Ishikawa (cell line): ENCODE results near the gene NRG2.

Experiments
- FOXM1 ChIP-seq: IDR thresholded peaks from 2 replicates; pipeline ENCODE4 v1.6.1; 2012; ENCODE audit warnings: low read depth, borderline replicate concordance
- RAD21 ChIP-seq: IDR thresholded peaks from 2 replicates; pipeline ENCODE4 v1.6.1; 2012; ENCODE audit warnings: low read depth
- TAF1 ChIP-seq: IDR thresholded peaks from 2 replicates; pipeline ENCODE4 v1.6.1; 2012; ENCODE audit warnings: low read depth, mild to moderate bottlenecking
- TCF12 ChIP-seq: IDR thresholded peaks from 2 replicates; pipeline ENCODE4 v1.6.1; 2012; ENCODE audit warnings: low read depth
- TEAD4 ChIP-seq: IDR thresholded peaks from 2 replicates; pipeline ENCODE4 v1.6.1; 2012
- ZBTB7A ChIP-seq: IDR thresholded peaks from 2 replicates; pipeline ENCODE4 v1.6.1; 2012; ENCODE audit warnings: low read depth

- no peak for TF ChIP-seq TCF12
- no peak for TF ChIP-seq RAD21
- no peak for TF ChIP-seq ZBTB7A
- no peak for TF ChIP-seq FOXM1
- TF ChIP-seq TAF1: no peak
- no peak for TF ChIP-seq TEAD4
These were observed 57.4 kb downstream of the NRG2 start for GRCh38 chr5:139985733-139986132.
